Stimulated activated CD4-positive, alpha-beta T cell treated with anti-CD3 and anti-CD28 coated beads, TNF-alpha, amount 100 ng/mL, for 24 hours (primary cell): Measurements from ENCODE around the gene FBXW4.
"Not testable (repeated sequence)": the region's sequence is repeated elsewhere in the genome, so short reads cannot be mapped to it uniquely, and the experiment has no call there.

ENCODE experiments used
- DNase-seq, 3 experiments: peaks; one replicate each; pipeline ENCODE4 v3.0.0-alpha.2; 2020; ENCODE audit warnings: low read depth in 3 of 3

The FBXW4 gene

GRCh38 chr10:101655570-101655969, 39.4 kb downstream of the FBXW4 start:
- no peak for DNase-seq

- DNase-seq: no peak
Observed at GRCh38 chr10:101653536-101653935, 41.4 kb downstream of the FBXW4 start.

DNA sequence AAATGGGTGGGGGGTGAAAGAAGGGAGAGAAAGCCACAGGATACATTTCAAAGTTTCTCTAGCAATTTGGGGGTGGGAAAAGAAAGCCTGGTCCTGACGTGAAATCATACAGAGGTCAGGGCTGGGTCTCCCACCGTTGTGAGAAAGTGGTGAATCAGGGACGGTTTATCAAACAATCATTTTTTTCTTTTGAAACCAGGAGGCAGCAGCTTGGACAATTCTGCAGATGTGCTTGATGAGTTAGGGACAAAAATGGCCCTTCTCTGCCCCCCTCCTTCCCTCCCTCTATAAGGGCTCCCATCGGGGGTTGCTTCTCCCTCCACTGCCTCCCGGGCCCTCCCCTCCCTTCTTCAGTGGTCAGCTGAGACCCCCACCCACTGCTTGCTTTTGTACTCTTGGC, 43.6 kb downstream of the FBXW4 start:
- DNase-seq: no peak

DNA sequence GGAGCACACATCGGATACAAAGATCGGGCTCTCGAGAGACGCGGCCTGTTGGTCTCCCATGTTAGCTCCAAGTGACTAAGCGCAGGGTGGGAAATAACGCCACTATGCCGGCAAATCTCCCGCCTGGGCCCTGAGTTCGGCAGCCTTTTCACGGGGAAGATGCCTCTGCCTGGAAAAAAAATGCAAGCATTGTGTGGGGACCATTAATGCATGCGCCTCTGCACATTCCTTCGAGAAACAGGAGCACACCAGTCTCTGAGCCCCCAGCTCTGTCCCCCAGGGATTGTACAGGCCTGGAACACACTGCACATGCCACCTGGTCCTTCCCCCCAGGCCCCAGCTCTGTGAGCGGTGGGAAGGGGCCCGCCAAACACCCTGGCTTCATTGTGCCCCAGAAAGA, 44.1 kb downstream of the FBXW4 start:
- no peak for DNase-seq

GRCh38 chr10:101649525-101650085, 45.4 kb downstream of the FBXW4 start:
- no peak for DNase-seq

DNA sequence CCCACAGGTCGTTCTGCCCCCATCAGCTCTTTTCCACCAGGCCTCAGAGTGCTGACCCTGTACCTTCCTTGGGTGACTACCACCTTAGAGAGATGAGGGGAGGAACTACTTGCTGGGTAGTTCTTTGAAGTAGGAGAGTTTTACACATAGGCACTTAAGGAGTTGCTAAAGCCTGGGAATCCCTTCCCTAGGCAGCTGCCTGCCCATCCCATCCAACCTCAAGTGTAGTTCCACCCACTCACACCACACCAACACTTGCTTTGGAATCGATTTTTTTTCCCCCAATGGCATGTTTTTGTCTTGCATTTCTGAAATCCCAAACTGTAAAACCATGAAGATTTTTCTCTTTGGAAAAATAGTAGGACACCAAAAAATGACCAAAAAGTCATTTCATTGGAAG, 47.7 kb downstream of the FBXW4 start:
- DNase-seq: no peak

DNA sequence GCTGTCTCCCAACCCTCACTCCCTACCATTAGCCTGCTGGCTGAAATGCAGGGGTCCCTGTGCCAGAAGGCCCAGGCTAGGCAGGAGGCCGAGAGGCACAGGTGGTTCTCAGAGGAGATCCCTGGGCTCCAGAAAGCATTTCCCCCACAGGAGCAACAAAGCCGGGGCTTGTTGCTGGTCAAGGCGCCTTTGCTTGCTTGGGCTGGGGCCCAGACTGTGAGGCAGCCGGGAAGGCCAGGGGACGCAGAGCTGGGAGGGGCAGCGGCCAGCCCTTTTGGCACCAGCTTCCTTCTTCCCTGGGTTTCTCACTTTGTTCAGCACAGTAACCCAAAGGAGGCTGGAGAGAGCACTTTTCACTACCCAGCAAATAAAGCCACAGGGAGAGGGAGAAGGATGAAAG, 48.6 kb downstream of the FBXW4 start:
- no peak for DNase-seq

DNA sequence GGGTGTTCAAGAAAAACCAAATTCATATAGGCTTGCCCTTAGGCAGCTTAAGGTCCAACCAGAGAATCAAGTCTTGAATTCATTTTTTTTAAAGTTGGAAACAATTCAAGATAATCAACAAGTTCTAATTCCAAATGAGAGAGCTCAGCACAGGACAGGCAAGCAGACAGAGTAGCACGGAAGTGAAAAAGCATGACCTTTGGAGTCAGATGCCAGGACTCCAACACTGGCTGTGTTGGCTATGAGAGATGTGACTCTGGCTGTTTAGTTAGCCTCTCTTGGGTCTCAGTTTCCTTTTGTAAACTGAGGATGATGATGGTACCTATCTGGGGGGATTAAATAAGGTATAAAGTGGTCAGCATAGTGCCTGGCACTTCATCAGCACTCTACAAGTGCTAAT, 49.3 kb downstream of the FBXW4 start:
- DNase-seq: no peak

DNA sequence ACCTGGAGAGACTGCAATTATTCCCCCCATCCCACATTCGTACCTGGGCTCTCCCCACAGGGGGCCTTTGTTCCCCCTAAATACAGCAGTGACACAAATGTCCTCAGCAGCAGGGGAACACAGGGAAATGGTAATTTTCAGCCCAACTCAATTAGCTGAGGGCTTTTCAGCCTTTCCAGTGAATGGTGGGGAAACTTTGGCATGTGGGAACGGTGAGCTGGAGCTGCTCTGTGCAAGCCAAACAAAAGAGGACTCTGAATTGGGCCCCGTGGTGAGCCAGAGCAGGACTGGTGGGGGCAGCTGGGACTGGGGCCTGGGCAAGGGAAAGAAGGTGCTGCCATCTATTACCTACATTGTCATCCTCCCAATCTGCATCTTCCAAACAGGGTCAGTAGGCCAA, 51.0 kb downstream of the FBXW4 start:
- no peak for DNase-seq

- DNase-seq: no peak
Observed at GRCh38 chr10:101643546-101643945, 51.4 kb downstream of the FBXW4 start.

DNA sequence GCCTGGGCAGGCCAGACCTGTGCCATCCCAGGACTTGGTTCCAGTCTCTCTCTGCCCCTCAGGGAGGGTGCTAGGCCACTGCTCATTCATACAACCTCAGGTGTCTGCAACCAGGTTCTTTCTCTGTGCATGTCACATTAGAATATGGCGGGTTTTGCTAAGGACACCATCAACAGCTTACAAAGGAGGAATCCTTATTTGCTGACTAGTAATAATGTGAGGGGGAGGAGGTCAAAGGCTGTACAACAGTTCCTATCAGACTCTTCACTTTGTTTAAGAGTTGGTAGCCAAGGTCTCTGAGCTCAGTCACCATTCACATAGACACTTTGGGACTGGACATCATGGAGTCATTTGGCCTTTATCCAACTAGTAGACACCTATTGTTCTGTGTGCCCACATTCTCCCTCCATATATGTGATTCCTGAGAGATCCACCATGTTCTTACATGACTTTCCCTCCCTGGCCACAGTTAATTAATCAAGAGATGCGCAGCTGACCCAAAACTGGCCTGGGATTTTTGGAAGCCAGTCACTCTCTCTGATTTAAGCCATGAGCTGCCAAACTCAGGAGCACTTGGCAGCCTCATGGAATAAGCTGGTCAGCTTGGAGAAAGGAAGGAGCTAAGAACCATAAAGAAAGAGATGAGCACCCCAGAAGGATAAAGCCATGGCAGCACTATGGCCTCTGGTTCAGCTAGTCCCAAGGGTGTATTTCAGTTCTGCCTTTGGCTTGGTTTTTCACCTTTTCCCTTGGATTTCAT, 55.6 kb downstream of the FBXW4 start:
- DNase-seq: no peak

- not testable (repeated sequence) for DNase-seq
Observed at GRCh38 chr10:101633510-101633909, 61.5 kb downstream of the FBXW4 start.

DNA sequence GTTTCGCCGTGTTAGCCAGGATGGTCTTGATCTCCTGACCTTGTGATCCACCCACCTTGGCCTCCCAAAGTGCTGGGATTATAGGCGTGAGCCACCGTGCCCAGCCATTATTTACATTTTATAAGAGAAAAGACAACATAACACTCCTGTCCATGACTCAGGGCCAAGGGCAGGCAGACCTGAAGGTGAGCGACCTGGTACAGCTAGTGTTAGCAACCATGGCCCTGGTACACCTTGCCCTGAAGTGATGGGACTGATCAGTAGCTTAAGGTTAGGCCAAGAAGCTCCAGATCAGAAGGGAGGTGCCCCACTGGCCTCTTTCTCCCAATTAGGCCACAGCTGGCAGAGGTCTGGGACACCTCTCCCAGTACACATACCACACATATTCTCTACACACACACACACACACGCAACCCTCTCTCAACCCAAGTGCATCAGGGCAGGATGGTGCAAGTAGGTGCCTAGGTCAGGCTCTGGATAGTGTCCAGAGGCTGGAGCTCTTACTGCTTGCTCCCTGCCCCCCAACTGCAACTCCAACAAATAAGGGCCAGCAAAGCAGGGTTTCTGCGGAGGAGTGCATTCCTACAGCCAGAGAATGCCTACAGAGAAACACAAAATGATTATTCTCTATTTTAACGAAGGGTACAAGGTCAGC, 63.0 kb downstream of the FBXW4 start:
- no peak for DNase-seq

DNA sequence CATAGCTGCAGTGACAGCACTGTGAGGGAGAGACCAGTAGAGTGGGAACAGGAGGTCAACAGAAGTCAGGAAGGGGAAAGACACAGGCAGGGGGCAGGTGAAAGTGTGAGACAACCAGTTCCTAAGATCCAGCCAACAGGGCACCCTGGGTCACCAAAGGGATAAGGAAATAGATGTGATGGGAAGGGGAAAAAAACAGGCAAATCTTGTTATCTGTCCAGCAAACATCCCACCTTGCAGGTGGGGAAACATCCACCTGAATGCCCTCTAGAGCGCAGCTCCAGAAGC, 64.4 kb downstream of the FBXW4 start:
- no peak for DNase-seq

- no peak for DNase-seq
Observed at GRCh38 chr10:101629837-101630632, 64.9 kb downstream of the FBXW4 start.

- no peak for DNase-seq
Observed at GRCh38 chr10:101625821-101626412, 69.1 kb downstream of the FBXW4 start.

DNA sequence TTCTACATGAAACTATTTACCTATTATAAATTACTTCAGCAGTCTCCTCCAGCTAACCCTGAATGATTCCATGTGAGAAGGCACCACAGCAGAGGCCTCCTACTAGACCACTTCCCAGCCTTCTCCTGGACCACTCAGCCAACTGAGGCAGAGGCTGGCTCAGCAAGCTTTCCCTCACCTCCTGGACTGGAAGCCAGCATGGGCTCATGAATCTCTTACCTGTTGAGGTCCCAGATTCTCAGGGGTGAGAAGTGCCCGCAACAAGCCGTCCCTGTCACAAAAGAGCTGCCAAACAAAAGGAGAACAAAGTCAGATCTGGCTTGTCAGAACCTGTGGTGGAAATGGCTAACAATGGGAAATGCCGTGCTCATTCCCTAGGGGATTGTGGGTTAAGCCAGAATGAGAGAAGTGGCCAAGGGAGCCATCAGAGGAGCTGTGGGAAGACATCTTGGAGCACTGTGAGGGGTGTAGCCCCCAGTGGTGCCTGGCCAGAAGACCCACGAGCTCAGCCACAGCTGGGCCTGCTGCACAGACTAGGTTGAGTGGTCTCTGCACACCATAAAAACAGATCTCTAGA, 70.4 kb downstream of the FBXW4 start:
- DNase-seq: no peak

- no peak for DNase-seq
Observed at GRCh38 chr10:101623528-101623927, 71.4 kb downstream of the FBXW4 start.

GRCh38 chr10:101619983-101620382, 75.0 kb downstream of the FBXW4 start:
- DNase-seq: no peak

DNA sequence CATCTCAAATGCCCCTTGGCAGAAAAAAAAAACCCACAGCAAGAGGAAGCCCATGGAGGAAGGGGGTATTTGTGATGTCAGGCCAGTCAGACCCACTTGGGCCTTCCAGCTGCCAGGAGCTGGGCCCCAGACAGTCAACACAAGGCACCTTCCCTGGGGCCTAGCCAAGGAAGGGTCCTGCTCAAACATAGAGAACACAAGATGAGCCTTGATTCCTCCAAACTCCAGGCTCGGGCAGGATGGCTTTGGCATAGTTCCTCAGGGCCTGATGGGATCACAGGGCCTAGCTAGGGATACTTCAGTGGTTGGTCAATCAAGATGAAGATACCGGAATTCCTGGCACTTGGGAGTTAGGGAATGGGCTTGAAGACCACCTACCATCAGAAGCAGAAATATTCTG, 76.1 kb downstream of the FBXW4 start:
- no peak for DNase-seq

- DNase-seq: no peak
Observed at GRCh38 chr10:101617824-101618568, 77.0 kb downstream of the FBXW4 start.
